WTC11 (cell line): ENCODE measurements around the gene TRPM2.

ENCODE experiments used
- TP53 ChIP-seq: sonication (generic); formaldehyde crosslinking; IDR thresholded peaks from 2 replicates; pipeline ENCODE4 v1.8.1; 2023; ENCODE audit warnings: mild to moderate bottlenecking, missing genetic modification reagents
- ZNF416 ChIP-seq: fragments of 250-450 bp; sonication (Bioruptor Pico); IDR thresholded peaks from 2 replicates; pipeline ENCODE4 v1.9.0; 2021; ENCODE audit warnings: mild to moderate bottlenecking, inconsistent platforms
- TF ChIP-seq, protein P1 (sequence below): fragments of 200-600 bp; IDR thresholded peaks from 2 replicates; pipeline ENCODE4 v1.8.0; 2022; ENCODE audit warnings: antibody characterized with exemption
- TF ChIP-seq, protein P2 (sequence below): sonication (generic); formaldehyde crosslinking; IDR thresholded peaks from 2 replicates; pipeline ENCODE4 v1.8.0; 2023; ENCODE audit warnings: missing genetic modification reagents
- TF ChIP-seq, protein P3 (sequence below): fragments of 250-450 bp; sonication (Bioruptor Pico); conservative IDR thresholded peaks from 2 replicates; pipeline ENCODE4 v1.9.0; 2021; ENCODE audit warnings: mild to moderate bottlenecking

DNA sequence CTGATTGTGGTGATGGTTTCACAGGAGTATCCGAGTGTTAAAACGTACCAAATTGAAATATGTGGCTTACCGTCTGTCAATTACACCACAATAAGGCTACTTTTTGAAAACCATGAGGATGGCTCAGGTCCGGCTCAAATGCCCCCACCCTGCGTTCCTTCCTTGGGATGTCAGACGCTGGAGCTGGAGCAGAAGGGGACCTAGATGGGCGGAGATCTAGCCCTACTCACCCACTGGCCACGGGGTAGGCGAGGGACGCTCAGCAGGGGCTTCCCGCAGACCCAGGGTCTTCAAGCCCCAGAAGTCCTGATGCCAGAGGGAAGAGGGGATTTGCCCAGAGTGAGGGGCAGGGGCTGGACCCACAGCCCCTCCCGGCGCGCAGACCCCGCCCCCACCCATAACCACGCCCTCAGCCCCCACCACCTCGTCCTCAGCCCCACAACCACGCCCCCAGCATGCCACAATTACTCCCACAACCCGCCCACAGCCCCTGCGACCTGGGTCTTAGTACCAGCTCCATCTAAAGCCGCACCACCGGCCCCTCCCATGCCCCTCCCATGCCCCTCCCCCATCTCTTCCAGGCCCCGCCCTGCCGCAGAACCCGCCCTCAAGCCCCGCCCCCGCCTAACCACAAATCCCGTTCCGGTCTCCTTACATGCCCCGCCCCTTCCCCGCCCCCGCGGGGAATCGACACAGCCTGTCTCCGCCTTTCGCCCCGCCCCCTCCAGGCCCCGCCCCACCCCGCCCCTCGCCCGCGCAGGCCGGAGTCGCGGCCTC is 101.5 kb downstream of the TRPM2 start, which contains the start of gene LRRC3:
- TF ChIP-seq, protein P1, sequence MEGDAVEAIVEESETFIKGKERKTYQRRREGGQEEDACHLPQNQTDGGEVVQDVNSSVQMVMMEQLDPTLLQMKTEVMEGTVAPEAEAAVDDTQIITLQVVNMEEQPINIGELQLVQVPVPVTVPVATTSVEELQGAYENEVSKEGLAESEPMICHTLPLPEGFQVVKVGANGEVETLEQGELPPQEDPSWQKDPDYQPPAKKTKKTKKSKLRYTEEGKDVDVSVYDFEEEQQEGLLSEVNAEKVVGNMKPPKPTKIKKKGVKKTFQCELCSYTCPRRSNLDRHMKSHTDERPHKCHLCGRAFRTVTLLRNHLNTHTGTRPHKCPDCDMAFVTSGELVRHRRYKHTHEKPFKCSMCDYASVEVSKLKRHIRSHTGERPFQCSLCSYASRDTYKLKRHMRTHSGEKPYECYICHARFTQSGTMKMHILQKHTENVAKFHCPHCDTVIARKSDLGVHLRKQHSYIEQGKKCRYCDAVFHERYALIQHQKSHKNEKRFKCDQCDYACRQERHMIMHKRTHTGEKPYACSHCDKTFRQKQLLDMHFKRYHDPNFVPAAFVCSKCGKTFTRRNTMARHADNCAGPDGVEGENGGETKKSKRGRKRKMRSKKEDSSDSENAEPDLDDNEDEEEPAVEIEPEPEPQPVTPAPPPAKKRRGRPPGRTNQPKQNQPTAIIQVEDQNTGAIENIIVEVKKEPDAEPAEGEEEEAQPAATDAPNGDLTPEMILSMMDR: no peak
- TF ChIP-seq, protein P2, sequence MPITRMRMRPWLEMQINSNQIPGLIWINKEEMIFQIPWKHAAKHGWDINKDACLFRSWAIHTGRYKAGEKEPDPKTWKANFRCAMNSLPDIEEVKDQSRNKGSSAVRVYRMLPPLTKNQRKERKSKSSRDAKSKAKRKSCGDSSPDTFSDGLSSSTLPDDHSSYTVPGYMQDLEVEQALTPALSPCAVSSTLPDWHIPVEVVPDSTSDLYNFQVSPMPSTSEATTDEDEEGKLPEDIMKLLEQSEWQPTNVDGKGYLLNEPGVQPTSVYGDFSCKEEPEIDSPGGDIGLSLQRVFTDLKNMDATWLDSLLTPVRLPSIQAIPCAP (CRISPR knock-in tag): no peak
- TF ChIP-seq, protein P3, sequence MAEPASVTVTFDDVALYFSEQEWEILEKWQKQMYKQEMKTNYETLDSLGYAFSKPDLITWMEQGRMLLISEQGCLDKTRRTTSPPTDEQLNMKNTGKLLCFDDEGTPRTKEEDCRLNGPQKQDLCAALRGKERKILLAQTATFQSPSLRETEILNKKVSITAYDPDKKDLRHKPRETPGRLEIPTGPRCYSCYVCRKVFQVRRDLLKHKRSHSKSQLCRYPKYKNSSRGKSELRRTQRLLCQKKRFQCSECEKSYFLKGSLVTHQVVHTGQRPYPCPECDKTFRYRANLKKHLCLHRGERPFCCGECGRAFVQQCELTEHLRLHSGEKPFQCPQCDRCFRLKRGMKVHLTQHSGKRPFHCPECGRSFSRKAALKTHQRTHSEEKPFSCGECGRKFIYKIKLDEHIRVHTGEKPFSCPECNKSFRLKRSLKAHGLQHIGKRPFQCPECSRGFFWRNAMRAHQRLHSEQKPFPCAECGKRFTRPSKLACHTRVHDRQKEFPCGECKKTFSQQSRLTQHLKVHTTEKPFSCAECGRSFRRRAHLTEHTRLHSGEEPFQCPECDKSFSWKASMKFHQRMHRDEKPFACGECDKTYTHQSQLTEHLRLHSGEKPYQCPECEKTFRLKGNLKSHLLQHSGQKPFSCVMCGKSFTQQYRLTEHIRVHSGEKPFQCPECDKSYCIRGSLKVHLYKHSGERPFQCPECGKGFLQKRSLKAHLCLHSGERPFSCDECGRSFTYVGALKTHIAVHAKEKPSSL (CRISPR knock-in tag): no peak
- TF ChIP-seq TP53 (CRISPR knock-in tag): no peak
- TF ChIP-seq ZNF416 (CRISPR knock-in tag): no peak
